Measurements from ENCODE around the gene PRAF2.

PRAF2 gene

DNA sequence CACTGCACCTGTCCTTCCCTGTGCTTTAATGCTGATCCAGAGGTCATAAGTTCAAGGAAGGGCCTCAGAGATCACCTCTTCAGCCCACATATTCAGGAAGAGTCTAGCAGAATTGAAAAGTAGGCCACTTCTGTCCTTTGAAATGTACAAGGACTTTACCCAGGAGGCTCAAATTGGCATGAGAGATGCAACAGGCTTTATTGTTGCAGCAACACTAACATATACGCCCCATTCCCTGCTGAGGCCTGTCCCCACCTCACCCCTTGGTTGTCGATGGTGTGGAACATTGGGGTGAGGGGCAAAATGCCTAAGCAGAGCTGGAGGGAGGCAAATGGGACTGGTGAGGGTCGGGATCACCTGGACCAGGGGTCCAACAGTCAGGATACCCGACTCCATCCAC lies 2.8 kb downstream of the PRAF2 start:
- ChIA-PET CTCF (interaction anchor here (1.4 kb wide), 1 partner anchor 27 kb away, joined by 3 read pairs; no protein-coding TSS in a partner anchor), POLR2A (no interaction called here)
- TF ChIP-seq, protein P1, sequence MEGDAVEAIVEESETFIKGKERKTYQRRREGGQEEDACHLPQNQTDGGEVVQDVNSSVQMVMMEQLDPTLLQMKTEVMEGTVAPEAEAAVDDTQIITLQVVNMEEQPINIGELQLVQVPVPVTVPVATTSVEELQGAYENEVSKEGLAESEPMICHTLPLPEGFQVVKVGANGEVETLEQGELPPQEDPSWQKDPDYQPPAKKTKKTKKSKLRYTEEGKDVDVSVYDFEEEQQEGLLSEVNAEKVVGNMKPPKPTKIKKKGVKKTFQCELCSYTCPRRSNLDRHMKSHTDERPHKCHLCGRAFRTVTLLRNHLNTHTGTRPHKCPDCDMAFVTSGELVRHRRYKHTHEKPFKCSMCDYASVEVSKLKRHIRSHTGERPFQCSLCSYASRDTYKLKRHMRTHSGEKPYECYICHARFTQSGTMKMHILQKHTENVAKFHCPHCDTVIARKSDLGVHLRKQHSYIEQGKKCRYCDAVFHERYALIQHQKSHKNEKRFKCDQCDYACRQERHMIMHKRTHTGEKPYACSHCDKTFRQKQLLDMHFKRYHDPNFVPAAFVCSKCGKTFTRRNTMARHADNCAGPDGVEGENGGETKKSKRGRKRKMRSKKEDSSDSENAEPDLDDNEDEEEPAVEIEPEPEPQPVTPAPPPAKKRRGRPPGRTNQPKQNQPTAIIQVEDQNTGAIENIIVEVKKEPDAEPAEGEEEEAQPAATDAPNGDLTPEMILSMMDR (IDR thresholded peaks at IDR 0.05; ENCODE audit: insufficient read depth, low read length, missing control alignments): no peak
- no peak for DNase-seq (ENCODE audit: low read depth, low spot score)
- no peak overlapping the region for H3K4me3 ChIP-seq (ENCODE audit: low read depth, low read length)

DNA sequence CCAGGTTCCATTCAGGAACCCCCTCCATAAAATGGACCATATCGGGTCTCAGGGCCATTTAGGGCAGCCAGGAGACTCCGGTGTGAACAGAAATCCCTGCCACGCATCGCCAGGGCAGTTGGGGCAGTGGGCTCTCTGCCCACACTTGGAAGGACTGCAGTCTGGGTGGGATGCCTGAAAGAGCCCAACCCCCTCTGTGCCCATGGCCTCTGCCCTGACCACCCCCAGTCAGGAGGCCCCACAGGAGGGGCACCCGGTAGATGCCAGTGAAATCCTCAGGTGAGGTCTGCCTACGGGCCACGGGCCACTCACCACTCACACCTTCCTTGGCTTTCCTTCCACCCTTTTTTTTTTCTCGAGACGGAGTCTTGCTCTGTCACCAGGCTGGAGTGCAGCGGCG lies 4.8 kb downstream of the PRAF2 start:
- DNase-seq (ENCODE audit: low read depth, low spot score): no peak
- ChIA-PET POLR2A (no interaction called here), CTCF (no interaction called here)
- no peak overlapping the region for H3K4me3 ChIP-seq (ENCODE audit: low read depth, low read length)
- TF ChIP-seq, protein P1 (IDR thresholded peaks at IDR 0.05; ENCODE audit: insufficient read depth, low read length, missing control alignments): no peak

DNA sequence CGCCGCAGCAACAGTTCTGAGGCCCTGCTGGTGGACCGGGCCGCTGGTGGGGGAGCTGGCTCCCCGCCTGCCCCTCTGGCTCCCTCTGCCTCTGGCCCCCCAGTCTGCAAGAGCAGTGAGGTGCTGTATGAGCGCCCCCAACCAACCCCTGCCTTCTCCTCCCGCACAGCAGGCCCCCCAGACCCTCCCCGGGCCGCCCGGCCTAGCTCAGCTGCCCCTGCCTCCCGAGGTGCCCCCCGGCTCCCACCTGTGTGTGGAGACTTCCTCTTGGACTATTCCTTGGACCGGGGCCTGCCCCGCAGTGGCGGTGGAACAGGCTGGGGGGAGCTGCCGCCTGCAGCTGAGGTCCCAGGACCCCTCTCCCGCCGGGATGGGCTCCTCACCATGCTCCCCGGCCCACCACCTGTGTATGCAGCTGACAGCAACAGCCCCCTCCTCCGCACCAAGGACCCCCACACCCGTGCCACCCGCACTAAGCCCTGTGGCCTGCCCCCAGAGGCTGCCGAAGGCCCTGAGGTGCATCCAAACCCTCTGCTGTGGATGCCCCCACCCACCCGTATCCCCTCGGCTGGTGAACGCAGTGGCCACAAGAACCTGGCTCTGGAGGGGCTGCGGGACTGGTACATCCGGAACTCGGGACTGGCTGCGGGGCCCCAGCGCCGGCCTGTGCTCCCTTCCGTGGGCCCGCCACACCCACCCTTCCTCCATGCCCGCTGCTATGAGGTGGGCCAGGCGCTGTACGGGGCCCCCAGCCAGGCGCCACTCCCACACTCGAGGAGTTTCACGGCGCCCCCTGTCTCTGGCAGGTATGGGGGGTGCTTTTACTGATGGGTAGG lies 6.3 kb downstream of the PRAF2 start:
- H3K4me3 ChIP-seq (ENCODE audit: low read depth, low read length): no peak overlapping the region
- TF ChIP-seq, protein P1 (IDR thresholded peaks at IDR 0.05; ENCODE audit: insufficient read depth, low read length, missing control alignments): no peak
- no peak for DNase-seq (ENCODE audit: low read depth, low spot score)
- CTCF ChIA-PET: no interaction called here
- POLR2A ChIA-PET: no interaction called here

DNA sequence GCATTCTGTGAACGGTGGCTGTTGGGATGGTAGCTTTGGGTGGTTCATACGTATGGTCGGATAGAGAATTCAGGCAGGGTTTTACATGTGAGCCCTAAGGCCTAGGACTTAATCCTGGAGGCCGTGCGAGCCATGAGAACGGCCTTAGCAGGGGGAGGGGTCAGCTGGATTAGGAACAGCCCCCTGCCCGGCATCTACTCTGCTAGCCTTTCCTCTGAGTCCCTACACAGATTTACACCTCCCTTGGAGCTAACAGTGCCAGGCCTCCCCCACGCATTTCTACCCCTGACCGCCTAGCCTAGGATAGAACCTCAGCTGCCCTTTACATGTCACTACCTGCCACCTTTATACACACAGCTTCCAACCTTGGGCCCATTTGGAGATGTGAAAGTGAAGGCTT lies 7.1 kb downstream of the PRAF2 start:
- TF ChIP-seq, protein P1 (IDR thresholded peaks at IDR 0.05; ENCODE audit: insufficient read depth, low read length, missing control alignments): no peak
- ChIA-PET CTCF (no interaction called here), POLR2A (no interaction called here)
- no peak overlapping the region for H3K4me3 ChIP-seq (ENCODE audit: low read depth, low read length)
- no peak for DNase-seq (ENCODE audit: low read depth, low spot score)

DNA sequence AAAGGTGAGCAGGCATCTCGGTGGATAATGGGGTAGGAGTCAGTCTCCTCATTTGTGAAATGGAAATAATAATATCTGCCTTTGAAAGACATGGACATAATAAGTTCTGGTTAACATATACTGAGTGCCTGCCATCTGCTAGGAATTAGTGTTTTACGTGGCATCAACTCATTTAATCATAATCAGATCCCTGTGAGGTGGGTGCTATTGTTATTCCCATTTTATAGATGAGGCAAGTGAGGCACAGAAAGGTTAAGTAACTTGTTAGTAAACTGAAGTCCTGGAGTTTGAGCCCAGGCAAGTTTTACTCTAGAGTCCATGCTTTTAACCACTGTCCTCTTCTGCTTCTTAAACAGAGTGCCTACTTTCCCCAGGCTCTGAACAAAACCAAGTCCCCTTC lies 7.5 kb downstream of the PRAF2 start:
- H3K4me3 ChIP-seq (ENCODE audit: low read depth, low read length): no peak overlapping the region
- TF ChIP-seq, protein P1 (IDR thresholded peaks at IDR 0.05; ENCODE audit: insufficient read depth, low read length, missing control alignments): no peak
- CTCF ChIA-PET: no interaction called here
- DNase-seq (ENCODE audit: low read depth, low spot score): no peak
- POLR2A ChIA-PET: interaction anchor here (1.3 kb wide), 1 partner anchor 22 kb away, joined by 4 read pairs; no protein-coding TSS in a partner anchor

DNA sequence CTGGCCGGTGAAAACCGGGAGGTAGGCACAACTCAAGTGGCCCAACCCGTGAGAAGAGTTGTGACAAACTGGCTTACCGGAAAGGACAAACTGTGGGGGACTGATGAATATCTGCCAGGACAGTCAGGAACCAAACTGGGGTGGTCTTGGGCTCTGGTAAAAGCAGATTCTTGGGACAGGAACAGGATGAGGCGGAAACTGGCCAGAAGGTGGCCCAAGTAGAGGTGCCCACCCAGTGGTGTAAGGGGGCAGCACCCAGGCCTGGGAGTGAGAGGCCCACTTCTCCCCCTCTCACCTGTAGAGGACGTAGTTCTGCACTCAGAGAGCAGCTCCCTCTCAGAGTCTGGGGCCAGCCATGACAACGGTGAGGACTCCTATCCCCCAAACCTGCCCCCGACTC lies 9.1 kb downstream of the PRAF2 start:
- POLR2A ChIA-PET: interaction anchor here (1.3 kb wide), 1 partner anchor 21 kb away, joined by 4 read pairs; no protein-coding TSS in a partner anchor
- TF ChIP-seq, protein P1 (IDR thresholded peaks at IDR 0.05; ENCODE audit: insufficient read depth, low read length, missing control alignments): no peak
- CTCF ChIA-PET: interaction anchor here (0.8 kb wide), 1 partner anchor 9 kb away, joined by 3 read pairs; no protein-coding TSS in a partner anchor
- no peak for DNase-seq (ENCODE audit: low read depth, low spot score)
- H3K4me3 ChIP-seq (ENCODE audit: low read depth, low read length): no peak overlapping the region
